ENCODE data around the gene WHAMM.

GRCh38 chr15:82846621-82847020 lies 37.2 kb downstream of the WHAMM start:
- TF ChIP-seq CTCF (IDR thresholded peaks at IDR 0.05; ENCODE audit: insufficient read depth, low read length, poor library complexity, severe bottlenecking) (no peak), EZH2phosphoT487 (conservative IDR thresholded peaks at IDR 0.05; ENCODE audit: low read length) (no peak)
